B cell (primary cell): ENCODE results near the gene ZBTB40. TPM values are rescaled to one million over a fixed set of nuclear protein-coding genes. Genes with fewer than 3 reads are reported as not detected.

ENCODE experiments used
- ATAC-seq: fragments of 200-7000 bp; cut with Tn5 transposase; one replicate; pipeline ENCODE4 v1.10.0; 2021; ENCODE audit warnings: low read depth, mild to moderate bottlenecking, moderate number of reproducible peaks, moderate library complexity
- CTCF ChIA-PET: fragments of 350-600 bp; sonication (Branson Sonifier 250); formaldehyde crosslinking; loops from one replicate; lab custom pipeline; 2021; ENCODE audit warnings: antibody characterized with exemption, inconsistent platforms; lab: Charles Lee
- POLR2A ChIA-PET: fragments of 350-600 bp; sonication (Branson Sonifier 250); formaldehyde crosslinking; loops from one replicate; lab custom pipeline; 2021; ENCODE audit warnings: antibody characterized with exemption; lab: Charles Lee
- DNase-seq: peaks from one replicate; pipeline ENCODE4 v3.0.0; 2013
- H2AFZ ChIP-seq: 2 replicates; pipeline ENCODE4 v1.6.1; 2012; ENCODE audit warnings: mild to moderate bottlenecking, low read depth, low read length; ENCODE audit not compliant: insufficient read depth, poor library complexity, severe bottlenecking
- H3K27ac ChIP-seq, 2 donors: 1 replicate in 1 of 2; 2 replicates in 1 of 2; pipeline ENCODE4 v1.5.1; 2012 to 2013; ENCODE audit warnings: low read length in 2 of 2, mild to moderate bottlenecking in 2 of 2, moderate library complexity in 1 of 2
- H3K27me3 ChIP-seq, 4 experiments: fragments of 200-600 bp in 1 of 4; sonication (generic) in 1 of 4; replicated peaks in 1 of 4; 1 replicate in 2 of 4; 2 replicates in 2 of 4; pipeline versions ENCODE4 v1.6.1 to v1.7.0; 2013 to 2016; ENCODE audit warnings: low read length in 3 of 4, mild to moderate bottlenecking in 2 of 4, mixed read lengths in 1 of 4, moderate library complexity in 1 of 4; ENCODE audit not compliant: insufficient read depth in 4 of 4, control insufficient read depth in 3 of 4; ENCODE audit errors: control extremely low read depth in 1 of 4
- H3K36me3 ChIP-seq, 2 experiments: replicated peaks in 1 of 2; 1 replicate in 1 of 2; 2 replicates in 1 of 2; pipeline versions ENCODE4 v1.6.1 to v1.7.1; 2013; ENCODE audit warnings: low read length in 1 of 2; ENCODE audit not compliant: insufficient read depth in 2 of 2, control insufficient read depth in 1 of 2; ENCODE audit errors: control extremely low read depth in 1 of 2, extremely low read depth in 1 of 2
- H3K4me1 ChIP-seq, 2 donors: fragments of 200-600 bp in 1 of 2; sonication (generic) in 1 of 2; 1 replicate in 1 of 2; 2 replicates in 1 of 2; pipeline versions ENCODE4 v1.5.1 to v1.6.1; 2013 to 2017; ENCODE audit warnings: low read length in 2 of 2; ENCODE audit not compliant: control insufficient read depth in 2 of 2, insufficient read depth in 2 of 2
- H3K4me2 ChIP-seq: replicated peaks from 2 replicates; pipeline ENCODE3; 2012; ENCODE audit warnings: mild to moderate bottlenecking, low read depth, low read length; ENCODE audit not compliant: poor library complexity, severe bottlenecking
- H3K4me3 ChIP-seq, 5 experiments: fragments of 200-600 bp in 1 of 5; sonication (generic) in 1 of 5; 1 replicate in 3 of 5; 2 replicates in 2 of 5; pipeline versions ENCODE4 v1.5.1 to v1.7.0; 2011 to 2016; ENCODE audit warnings: low read length in 4 of 5, mild to moderate bottlenecking in 4 of 5, low read depth in 2 of 5, control low read depth in 1 of 5, moderate library complexity in 1 of 5; ENCODE audit not compliant: insufficient read depth in 1 of 5; ENCODE audit errors: control extremely low read depth in 1 of 5, extremely low read depth in 1 of 5
- H3K79me2 ChIP-seq: fragments of 200-600 bp; sonication (generic); one replicate; pipeline ENCODE4 v1.6.0; 2016; ENCODE audit warnings: low read length; ENCODE audit not compliant: control insufficient read depth, insufficient read depth
- H3K9ac ChIP-seq: fragments of 200-600 bp; sonication (generic); 2 replicates; pipeline ENCODE4 v1.6.1; 2017; ENCODE audit warnings: mild to moderate bottlenecking, low read length, moderate library complexity
- H3K9me3 ChIP-seq, 3 donors: one replicate each; pipeline versions ENCODE4 v1.6.1 to v1.7.1; 2013; ENCODE audit warnings: low read length in 2 of 3; ENCODE audit not compliant: control insufficient read depth in 2 of 3, insufficient read depth in 1 of 3; ENCODE audit errors: control extremely low read depth in 1 of 3
- H4K20me1 ChIP-seq: 2 replicates; pipeline ENCODE4 v1.6.0; 2012; ENCODE audit warnings: mild to moderate bottlenecking, low read length; ENCODE audit not compliant: insufficient read depth, control insufficient read depth, poor library complexity, severe bottlenecking
- H3K27ac Mint-ChIP-seq: one replicate; pipeline ENCODE4 v1.8.0; 2021; ENCODE audit warnings: mixed read lengths
- H3K27me3 Mint-ChIP-seq: one replicate; pipeline ENCODE4 v1.8.0; 2021; ENCODE audit warnings: mixed read lengths
- H3K4me1 Mint-ChIP-seq: one replicate; pipeline ENCODE4 v1.8.0; 2021; ENCODE audit warnings: mixed read lengths
- H3K4me3 Mint-ChIP-seq: one replicate; pipeline ENCODE4 v1.8.0; 2021; ENCODE audit warnings: mixed read lengths
- H3K9me3 Mint-ChIP-seq: one replicate; pipeline ENCODE4 v1.8.0; 2022; ENCODE audit warnings: mixed read lengths; ENCODE audit not compliant: insufficient read depth
- EZH2 ChIP-seq: IDR thresholded peaks from 2 replicates; pipeline ENCODE4 v1.6.1; 2012; ENCODE audit warnings: borderline replicate concordance, low read depth, mild to moderate bottlenecking, moderate library complexity, low read length; ENCODE audit not compliant: insufficient read depth, poor library complexity, severe bottlenecking
- WGBS: methylation state at CpG from one replicate; pipeline ENCODE4 v1.1.5; 2013; ENCODE audit warnings: missing lambda C conversion rate; ENCODE audit not compliant: insufficient coverage; 5-methylcytosine and 5-hydroxymethylcytosine counted together
- intact Hi-C: fragments of 100-400 bp; cut with micrococcal nuclease; formaldehyde crosslinking; loops from one replicate; pipeline ENCODE4 v1.10.0; 2022
- polyA plus RNA-seq: library from polyadenylated mRNA; depleted of rRNA; stranded (reverse); fragments of >200 nt; gene quantifications from 2 replicates; pipeline ENCODE4 v1.2.3, GENCODE V29; 2012
- total RNA-seq, 2 donors: library from RNA; stranded (reverse); fragments of 120-200 nt in 1 of 2; gene quantifications; 1 replicate in 1 of 2; 2 replicates in 1 of 2; pipeline versions ENCODE4 v1.2.3 to v1.2.4, GENCODE V29; 2013 to 2022
- TF ChIP-seq, protein P1 (sequence below): fragments of 200-600 bp; IDR thresholded peaks from one replicate; pipeline ENCODE4 v1.8.0; 2022; ENCODE audit warnings: antibody characterized with exemption, mild to moderate bottlenecking

ZBTB40 gene
- total and polyA plus RNA-seq, 2 donors (not counting 1 experiment from before 2014, with no cell fraction given): 30.9 to 51.9 TPM

DNA sequence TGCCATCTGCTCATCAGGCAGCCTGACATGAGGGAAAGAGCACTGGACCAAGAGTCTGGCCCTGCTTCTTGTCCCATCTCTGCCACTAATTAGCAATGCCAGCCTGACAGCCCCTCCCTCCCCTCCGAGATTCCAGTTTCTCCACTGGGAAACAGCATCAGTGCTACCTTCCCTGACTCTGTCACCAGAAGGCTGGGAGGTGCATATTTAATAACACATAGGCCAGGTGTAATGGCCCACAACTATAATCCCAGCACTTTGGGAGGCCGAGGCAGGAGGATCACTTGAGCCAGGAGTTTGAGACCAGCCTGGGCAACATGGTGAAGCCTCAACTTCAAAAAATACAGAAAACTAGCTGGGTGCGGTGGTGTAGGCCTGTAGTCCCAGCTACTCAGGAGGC, 41.2 kb upstream of the ZBTB40 start:
- Mint-ChIP-seq H3K27ac (no peak overlapping the region), H3K4me3 (no peak overlapping the region), H3K9me3 (no peaks in the 10 kb centered on the region), H3K4me1 (no peaks in the 10 kb centered on the region), H3K27me3 (peaks cover 25% of the 10 kb centered on the region)
- DNase-seq (no peak), ATAC-seq (no peak)
- no peak overlapping the region for H3K4me2 ChIP-seq
- H3K9ac ChIP-seq: no peak overlapping the region
- ChIA-PET POLR2A (no interaction called here), CTCF (no interaction called here)
- H3K4me3 ChIP-seq: no peak overlapping the region
- no peaks in the 10 kb centered on the region for H3K4me1 ChIP-seq
- no peaks in the 10 kb centered on the region for H3K79me2 ChIP-seq
- intact Hi-C loops: no loop called here
- no peak overlapping the region for H3K27ac ChIP-seq
- H3K36me3 ChIP-seq: no peaks in the 10 kb centered on the region
- TF ChIP-seq EZH2: no peak
- TF ChIP-seq, protein P1, sequence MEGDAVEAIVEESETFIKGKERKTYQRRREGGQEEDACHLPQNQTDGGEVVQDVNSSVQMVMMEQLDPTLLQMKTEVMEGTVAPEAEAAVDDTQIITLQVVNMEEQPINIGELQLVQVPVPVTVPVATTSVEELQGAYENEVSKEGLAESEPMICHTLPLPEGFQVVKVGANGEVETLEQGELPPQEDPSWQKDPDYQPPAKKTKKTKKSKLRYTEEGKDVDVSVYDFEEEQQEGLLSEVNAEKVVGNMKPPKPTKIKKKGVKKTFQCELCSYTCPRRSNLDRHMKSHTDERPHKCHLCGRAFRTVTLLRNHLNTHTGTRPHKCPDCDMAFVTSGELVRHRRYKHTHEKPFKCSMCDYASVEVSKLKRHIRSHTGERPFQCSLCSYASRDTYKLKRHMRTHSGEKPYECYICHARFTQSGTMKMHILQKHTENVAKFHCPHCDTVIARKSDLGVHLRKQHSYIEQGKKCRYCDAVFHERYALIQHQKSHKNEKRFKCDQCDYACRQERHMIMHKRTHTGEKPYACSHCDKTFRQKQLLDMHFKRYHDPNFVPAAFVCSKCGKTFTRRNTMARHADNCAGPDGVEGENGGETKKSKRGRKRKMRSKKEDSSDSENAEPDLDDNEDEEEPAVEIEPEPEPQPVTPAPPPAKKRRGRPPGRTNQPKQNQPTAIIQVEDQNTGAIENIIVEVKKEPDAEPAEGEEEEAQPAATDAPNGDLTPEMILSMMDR: no peak
- peaks cover 0 to 2% (median 0%) of the 10 kb centered on the region in 4 experiments for H3K27me3 ChIP-seq
- no peak overlapping the region for H2AFZ ChIP-seq
- no peaks in the 10 kb centered on the region for H4K20me1 ChIP-seq
- 86% methylated on average over 2 of the region's 3 CpGs for WGBS
- no peaks in the 10 kb centered on the region for H3K9me3 ChIP-seq

DNA sequence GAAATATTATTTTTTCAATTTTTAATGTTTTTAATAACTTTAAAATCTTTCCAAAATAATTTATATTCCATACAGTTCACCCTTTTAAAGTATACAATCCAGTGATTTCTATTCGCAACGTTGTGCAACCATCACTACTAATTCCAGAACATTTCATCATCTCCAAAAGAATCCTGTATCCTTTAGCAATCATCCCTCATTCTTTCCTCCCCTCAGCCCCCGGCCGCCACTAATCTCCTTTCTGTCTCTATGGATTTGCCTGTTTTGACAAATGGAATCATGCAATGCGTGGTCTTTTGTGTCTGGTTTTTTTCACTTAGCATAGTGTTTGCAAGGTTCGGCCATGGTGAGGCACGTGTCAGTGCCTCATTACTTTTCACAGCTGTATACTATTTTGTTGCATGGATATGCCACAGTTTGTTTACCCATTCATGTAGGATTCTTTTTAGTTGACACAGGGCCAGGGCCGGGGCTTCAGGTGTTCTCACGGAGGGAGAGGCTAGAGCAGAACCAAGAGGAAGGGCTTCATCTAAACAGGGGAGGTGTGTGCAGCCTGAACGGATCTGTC, 40.6 kb upstream of the ZBTB40 start:
- Histone ChIP-seq H3K4me1 (no peaks in the 10 kb centered on the region), H3K36me3 (no peaks in the 10 kb centered on the region), H3K27ac (no peak overlapping the region), H4K20me1 (no peaks in the 10 kb centered on the region), H3K27me3 (peaks cover 0 to 2% (median 0%) of the 10 kb centered on the region in 4 experiments), H3K4me3 (no peak overlapping the region), H3K4me2 (no peak overlapping the region), H3K9me3 (no peaks in the 10 kb centered on the region), H3K9ac (no peak overlapping the region), H3K79me2 (no peaks in the 10 kb centered on the region), H2AFZ (no peak overlapping the region)
- TF ChIP-seq, protein P1: no peak
- TF ChIP-seq EZH2: no peak
- DNase-seq: no peak
- Mint-ChIP-seq H3K4me1 (no peaks in the 10 kb centered on the region), H3K4me3 (no peak overlapping the region), H3K27ac (no peak overlapping the region), H3K27me3 (peaks cover 22% of the 10 kb centered on the region), H3K9me3 (no peaks in the 10 kb centered on the region)
- CTCF ChIA-PET: no interaction called here
- WGBS: 96% methylated on average over 8 of the region's 10 CpGs
- no peak for ATAC-seq
- intact Hi-C loops: no loop called here
- POLR2A ChIA-PET: no interaction called here
